Transverse colon (tissue), 4 donors: ENCODE measurements around the gene C11orf21. TPM values are rescaled to one million over a fixed set of nuclear protein-coding genes. Genes with fewer than 3 reads are reported as not detected.

ENCODE experiments used
- DNase-seq: peaks from one replicate; pipeline ENCODE4 v3.0.0-alpha.2; 2019
- H3K27ac ChIP-seq, 4 donors: fragments of 200-600 bp; sonication (generic); 2 replicates each; pipeline ENCODE4 v1.5.1; 2016 to 2018; ENCODE audit warnings: inconsistent platforms in 4 of 4
- H3K27me3 ChIP-seq: fragments of 200-600 bp; sonication (generic); 2 replicates; pipeline ENCODE4 v1.5.1; 2017; ENCODE audit warnings: inconsistent platforms
- H3K36me3 ChIP-seq, 4 donors: fragments of 200-600 bp; sonication (generic); 2 replicates each; pipeline ENCODE4 v1.5.1; 2017 to 2019; ENCODE audit warnings: inconsistent platforms in 4 of 4
- H3K4me1 ChIP-seq, 4 donors: fragments of 200-600 bp; sonication (generic); 2 replicates each; pipeline ENCODE4 v1.5.1; 2017 to 2020; ENCODE audit warnings: inconsistent platforms in 4 of 4
- H3K4me3 ChIP-seq, 4 donors: fragments of 200-600 bp; sonication (generic); 1 replicate in 1 of 4; 2 replicates in 3 of 4; pipeline versions ENCODE4 v1.5.1 to v1.6.1; 2017 to 2019; ENCODE audit warnings: inconsistent platforms in 4 of 4
- H3K9me3 ChIP-seq, 2 donors: fragments of 200-600 bp; sonication (generic); 2 replicates each; pipeline ENCODE4 v1.5.1; 2017 to 2019; ENCODE audit warnings: inconsistent platforms in 2 of 2
- CTCF ChIP-seq, 5 experiments: fragments of 200-600 bp in 3 of 5; fragments of 450-650 bp in 2 of 5; sonication (generic) in 3 of 5; IDR thresholded peaks; 1 replicate in 2 of 5; 2 replicates in 3 of 5; pipeline ENCODE4 v1.5.1; 2016 to 2017; ENCODE audit warnings: antibody characterized with exemption in 5 of 5, inconsistent platforms in 3 of 5, mild to moderate bottlenecking in 2 of 5, moderate library complexity in 1 of 5
- EP300 ChIP-seq: sonication (generic); formaldehyde crosslinking; IDR thresholded peaks from one replicate; pipeline ENCODE4 v1.6.1; 2017; ENCODE audit warnings: antibody characterized with exemption, low read depth
- POLR2A ChIP-seq: fragments of 450-650 bp; IDR thresholded peaks from one replicate; pipeline ENCODE4 v1.6.1; 2016; ENCODE audit warnings: antibody characterized with exemption, mild to moderate bottlenecking, moderate library complexity
- POLR2AphosphoS5 ChIP-seq, 3 donors: sonication (generic); formaldehyde crosslinking; IDR thresholded peaks; one replicate each; pipeline ENCODE4 v1.6.1; 2016; ENCODE audit warnings: antibody characterized with exemption in 3 of 3
- WGBS, 2 donors: methylation state at CpG; one replicate each; pipeline ENCODE4 v1.1.5; 2018; ENCODE audit warnings: low coverage in 1 of 2; 5-methylcytosine and 5-hydroxymethylcytosine counted together
- in situ Hi-C, 4 donors: fragments of 200-750 bp; cut with MboI; loops; one replicate each; pipeline versions ENCODE4 v1.15.0 to v1.15.1; 2017; ENCODE audit warnings: low sequenced_read_pairs in 3 of 4, low pct_ligation_motif_present in 1 of 4, low pct_unique_long_range_greater_than_20kb in 1 of 4
- intact Hi-C: fragments of 100-400 bp; cut with DNase I; formaldehyde crosslinking; loops from one replicate; pipeline ENCODE4 v1.15.1; 2023; ENCODE audit warnings: low total_unique reads
- total RNA-seq, 4 donors: library from RNA; depleted of rRNA; stranded (reverse); fragments of >200 nt; gene quantifications; one replicate each; pipeline ENCODE4 v1.1.0, GENCODE V29; 2016

The C11orf21 gene
- total RNA-seq, 4 donors from 2014 or later = 0.27 TPM; not detected in 3

- Histone ChIP-seq H3K27me3 (no peaks in the 10 kb centered on the region), H3K4me3 (no peak overlapping the region), H3K4me1 (no peaks in the 10 kb centered on the region), H3K27ac (no peak overlapping the region), H3K36me3 (no peaks in the 10 kb centered on the region), H3K9me3 (peaks cover 0 to 9% of the 10 kb centered on the region in 2 donors)
- in situ Hi-C loops = loop anchor here in 1 of 4 donors (25.0 kb wide), 1 partner anchor 91 kb away; no protein-coding TSS in a partner anchor
- intact Hi-C loops = no loop called here
- WGBS, 2 donors = 85 to 95% methylated on average over 5 to 6 of the region's 6 CpGs
- no peak for DNase-seq
- no peak for TF ChIP-seq POLR2AphosphoS5 (IDR thresholded peaks at IDR 0.05)
- no peak for TF ChIP-seq POLR2A
- TF ChIP-seq CTCF (IDR thresholded peaks at IDR 0.05) = no peak
- no peak for TF ChIP-seq EP300
Measured at GRCh38 chr11:2277933-2278523, 23.7 kb downstream of the C11orf21 start.

GRCh38 chr11:2277008-2277346 lies 24.7 kb downstream of the C11orf21 start:
- H3K27ac ChIP-seq = no peak overlapping the region
- peaks cover 5% of the 10 kb centered on the region for H3K27me3 ChIP-seq
- in situ Hi-C loops = loop anchor here in 1 of 4 donors (25.0 kb wide), 1 partner anchor 90 kb away; no protein-coding TSS in a partner anchor
- TF ChIP-seq EP300 = no peak
- TF ChIP-seq POLR2AphosphoS5 (IDR thresholded peaks at IDR 0.05) = no peak
- TF ChIP-seq POLR2A = no peak
- TF ChIP-seq CTCF (IDR thresholded peaks at IDR 0.05) = no peak
- no peak for DNase-seq
- intact Hi-C loops = no loop called here
- H3K4me3 ChIP-seq = no peak overlapping the region
- no peaks in the 10 kb centered on the region for H3K36me3 ChIP-seq
- WGBS, 2 donors = 64% methylated on average over 6 of the region's 6 CpGs; no CpG with 5 or more reads in 1 of the 2 donors
- H3K9me3 ChIP-seq = peaks cover 0 to 9% of the 10 kb centered on the region in 2 donors
- no peaks in the 10 kb centered on the region for H3K4me1 ChIP-seq

GRCh38 chr11:2276280-2277007 lies 25.3 kb downstream of the C11orf21 start:
- no peak overlapping the region for H3K4me3 ChIP-seq
- in situ Hi-C loops = loop anchor here in 1 of 4 donors (25.0 kb wide), 1 partner anchor 89 kb away; no protein-coding TSS in a partner anchor
- DNase-seq = no peak
- H3K36me3 ChIP-seq = no peaks in the 10 kb centered on the region
- 80 to 100% methylated on average over 2 to 14 of the region's 14 CpGs for WGBS, 2 donors
- no peak overlapping the region for H3K27ac ChIP-seq
- peaks cover 0 to 9% of the 10 kb centered on the region in 2 donors for H3K9me3 ChIP-seq
- H3K27me3 ChIP-seq = peaks cover 11% of the 10 kb centered on the region
- intact Hi-C loops = no loop called here
- no peaks in the 10 kb centered on the region for H3K4me1 ChIP-seq
- TF ChIP-seq CTCF (IDR thresholded peaks at IDR 0.05) (no peak), POLR2A (no peak), EP300 (no peak), POLR2AphosphoS5 (IDR thresholded peaks at IDR 0.05) (no peak)
